ENCODE data around the gene ELN. TPM values are rescaled to one million over a fixed set of nuclear protein-coding genes. Genes with fewer than 3 reads are reported as not detected.

Gene ELN
- total and polyA plus RNA-seq, 2 donors (not counting 1 experiment from before 2014, with no cell fraction given): 2.1 to 11.0 TPM

- Histone ChIP-seq H3K9me3 (ENCODE audit: control insufficient read depth, insufficient read depth, low read depth, low read length) (no peaks in the 10 kb centered on the region), H3K9ac (ENCODE audit: insufficient read depth, low read length) (no peak overlapping the region), H3K79me2 (ENCODE audit: control insufficient read depth, insufficient read depth, low read length) (no peaks in the 10 kb centered on the region), H4K20me1 (ENCODE audit: control insufficient read depth, extremely low read depth, insufficient read depth, low read length) (no peaks in the 10 kb centered on the region), H3K36me3 (ENCODE audit: control insufficient read depth, insufficient read depth, low read length) (no peaks in the 10 kb centered on the region), H2AFZ (ENCODE audit: low read length) (no peak overlapping the region), H3K4me1 (ENCODE audit: control insufficient read depth, extremely low read depth, insufficient read depth, low read length) (no peaks in the 10 kb centered on the region), H3K4me3 (replicated peaks in 1 of 4; ENCODE audit: control extremely low read depth in 1 of 4, insufficient read depth in 1 of 4, low read depth in 3 of 4, low read length in 4 of 4) (no peak overlapping the region), H3K4me2 (ENCODE audit: extremely low read depth, insufficient read depth, low read length) (no peak overlapping the region), H3K27me3 (ENCODE audit: control insufficient read depth, insufficient read depth, low read length) (peaks cover 9% of the 10 kb centered on the region), H3K27ac (ENCODE audit: insufficient read depth, low read length) (no peak overlapping the region)
- TF ChIP-seq EZH2 (IDR thresholded peaks at IDR 0.05; ENCODE audit: low read length, missing control alignments): no peak
- TF ChIP-seq, protein P1, sequence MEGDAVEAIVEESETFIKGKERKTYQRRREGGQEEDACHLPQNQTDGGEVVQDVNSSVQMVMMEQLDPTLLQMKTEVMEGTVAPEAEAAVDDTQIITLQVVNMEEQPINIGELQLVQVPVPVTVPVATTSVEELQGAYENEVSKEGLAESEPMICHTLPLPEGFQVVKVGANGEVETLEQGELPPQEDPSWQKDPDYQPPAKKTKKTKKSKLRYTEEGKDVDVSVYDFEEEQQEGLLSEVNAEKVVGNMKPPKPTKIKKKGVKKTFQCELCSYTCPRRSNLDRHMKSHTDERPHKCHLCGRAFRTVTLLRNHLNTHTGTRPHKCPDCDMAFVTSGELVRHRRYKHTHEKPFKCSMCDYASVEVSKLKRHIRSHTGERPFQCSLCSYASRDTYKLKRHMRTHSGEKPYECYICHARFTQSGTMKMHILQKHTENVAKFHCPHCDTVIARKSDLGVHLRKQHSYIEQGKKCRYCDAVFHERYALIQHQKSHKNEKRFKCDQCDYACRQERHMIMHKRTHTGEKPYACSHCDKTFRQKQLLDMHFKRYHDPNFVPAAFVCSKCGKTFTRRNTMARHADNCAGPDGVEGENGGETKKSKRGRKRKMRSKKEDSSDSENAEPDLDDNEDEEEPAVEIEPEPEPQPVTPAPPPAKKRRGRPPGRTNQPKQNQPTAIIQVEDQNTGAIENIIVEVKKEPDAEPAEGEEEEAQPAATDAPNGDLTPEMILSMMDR (conservative IDR thresholded peaks at IDR 0.05 in 1 of 2, IDR thresholded peaks at IDR 0.05 in 1 of 2; ENCODE audit: low read depth in 1 of 2, low read length in 2 of 2): no peak
- DNase-seq (ENCODE audit: low read depth in 2 of 2): no peak
Observed at GRCh38 chr7:74006451-74007241, 21.3 kb upstream of the ELN start.

- H3K4me3 ChIP-seq (replicated peaks in 1 of 4; ENCODE audit: control extremely low read depth in 1 of 4, insufficient read depth in 1 of 4, low read depth in 3 of 4, low read length in 4 of 4): no peak overlapping the region
- peaks cover 9% of the 10 kb centered on the region for H3K27me3 ChIP-seq (ENCODE audit: control insufficient read depth, insufficient read depth, low read length)
- no peak for TF ChIP-seq EZH2 (IDR thresholded peaks at IDR 0.05; ENCODE audit: low read length, missing control alignments)
- TF ChIP-seq, protein P1 (conservative IDR thresholded peaks at IDR 0.05 in 1 of 2, IDR thresholded peaks at IDR 0.05 in 1 of 2; ENCODE audit: low read depth in 1 of 2, low read length in 2 of 2): no peak
- no peak overlapping the region for H3K9ac ChIP-seq (ENCODE audit: insufficient read depth, low read length)
- no peaks in the 10 kb centered on the region for H3K79me2 ChIP-seq (ENCODE audit: control insufficient read depth, insufficient read depth, low read length)
- DNase-seq (ENCODE audit: low read depth in 2 of 2): no peak
- H3K4me2 ChIP-seq (ENCODE audit: extremely low read depth, insufficient read depth, low read length): no peak overlapping the region
- no peaks in the 10 kb centered on the region for H3K36me3 ChIP-seq (ENCODE audit: control insufficient read depth, insufficient read depth, low read length)
- H3K27ac ChIP-seq (ENCODE audit: insufficient read depth, low read length): no peak overlapping the region
- no peak overlapping the region for H2AFZ ChIP-seq (ENCODE audit: low read length)
- no peaks in the 10 kb centered on the region for H3K4me1 ChIP-seq (ENCODE audit: control insufficient read depth, extremely low read depth, insufficient read depth, low read length)
- no peaks in the 10 kb centered on the region for H3K9me3 ChIP-seq (ENCODE audit: control insufficient read depth, insufficient read depth, low read depth, low read length)
- no peaks in the 10 kb centered on the region for H4K20me1 ChIP-seq (ENCODE audit: control insufficient read depth, extremely low read depth, insufficient read depth, low read length)
Observed at GRCh38 chr7:74007242-74007567, 20.8 kb upstream of the ELN start.

DNA sequence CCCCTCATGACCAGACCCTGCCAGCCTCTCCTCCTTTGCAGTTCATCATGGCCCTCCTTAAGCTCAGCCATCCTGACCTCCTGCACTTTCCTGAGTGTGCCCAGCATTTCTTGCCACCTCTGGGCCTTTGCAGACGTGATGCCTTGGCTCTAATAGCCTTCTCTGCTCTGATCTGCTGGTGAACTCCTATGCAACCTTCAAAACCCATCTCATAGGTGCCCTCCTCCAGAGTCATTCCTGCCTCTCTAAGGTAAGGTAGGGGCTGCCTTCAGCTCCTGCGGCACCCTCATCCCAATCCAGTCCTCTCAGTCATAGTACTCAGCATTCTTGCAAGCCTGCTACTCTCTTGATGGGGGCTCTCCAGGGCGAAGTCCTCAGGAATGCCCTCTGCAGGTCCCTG is 19.3 kb upstream of the ELN start:
- no peak overlapping the region for H3K9ac ChIP-seq (ENCODE audit: insufficient read depth, low read length)
- no peaks in the 10 kb centered on the region for H3K9me3 ChIP-seq (ENCODE audit: control insufficient read depth, insufficient read depth, low read depth, low read length)
- DNase-seq (ENCODE audit: low read depth in 2 of 2): no peak
- H2AFZ ChIP-seq (ENCODE audit: low read length): no peak overlapping the region
- no peaks in the 10 kb centered on the region for H3K79me2 ChIP-seq (ENCODE audit: control insufficient read depth, insufficient read depth, low read length)
- H3K4me3 ChIP-seq (replicated peaks in 1 of 4; ENCODE audit: control extremely low read depth in 1 of 4, insufficient read depth in 1 of 4, low read depth in 3 of 4, low read length in 4 of 4): no peak overlapping the region
- no peak overlapping the region for H3K4me2 ChIP-seq (ENCODE audit: extremely low read depth, insufficient read depth, low read length)
- peaks cover 9% of the 10 kb centered on the region for H3K27me3 ChIP-seq (ENCODE audit: control insufficient read depth, insufficient read depth, low read length)
- no peak overlapping the region for H3K27ac ChIP-seq (ENCODE audit: insufficient read depth, low read length)
- no peaks in the 10 kb centered on the region for H4K20me1 ChIP-seq (ENCODE audit: control insufficient read depth, extremely low read depth, insufficient read depth, low read length)
- no peaks in the 10 kb centered on the region for H3K4me1 ChIP-seq (ENCODE audit: control insufficient read depth, extremely low read depth, insufficient read depth, low read length)
- TF ChIP-seq EZH2 (IDR thresholded peaks at IDR 0.05; ENCODE audit: low read length, missing control alignments): no peak
- TF ChIP-seq, protein P1 (conservative IDR thresholded peaks at IDR 0.05 in 1 of 2, IDR thresholded peaks at IDR 0.05 in 1 of 2; ENCODE audit: low read depth in 1 of 2, low read length in 2 of 2): no peak
- H3K36me3 ChIP-seq (ENCODE audit: control insufficient read depth, insufficient read depth, low read length): no peaks in the 10 kb centered on the region

Data from fibroblast of lung (primary cell).